CD8-positive, alpha-beta memory T cell (primary cell): ENCODE data around the gene CXCR4. TPM values are rescaled to one million over a fixed set of nuclear protein-coding genes. Genes with fewer than 3 reads are reported as not detected.
A peak's percentile ranks its signal among the peaks of the same experiment; 100 is the strongest.

Source experiments
- CTCF ChIA-PET: fragments of 350-600 bp; sonication (Branson Sonifier 250); formaldehyde crosslinking; loops from one replicate; lab custom pipeline; 2021; ENCODE audit warnings: antibody characterized with exemption; lab: Charles Lee
- POLR2A ChIA-PET: fragments of 350-600 bp; sonication (Branson Sonifier 250); formaldehyde crosslinking; loops from one replicate; lab custom pipeline; 2021; ENCODE audit warnings: antibody characterized with exemption; lab: Charles Lee
- DNase-seq, 5 donors: peaks; one replicate each; pipeline versions ENCODE4 v3.0.0 to v3.0.0-alpha.2; 2020 to 2022; ENCODE audit warnings: mixed read lengths in 1 of 5
- H3K27ac ChIP-seq: one replicate; pipeline ENCODE4 v1.7.0; 2013; ENCODE audit warnings: low read depth, mild to moderate bottlenecking, low read length, moderate library complexity
- H3K27me3 ChIP-seq: 2 replicates; pipeline ENCODE4 v1.7.0; 2013; ENCODE audit warnings: low read length, mild to moderate bottlenecking; ENCODE audit not compliant: insufficient read depth, poor library complexity, severe bottlenecking
- H3K36me3 ChIP-seq: 2 replicates; pipeline ENCODE4 v1.7.0; 2013; ENCODE audit warnings: mild to moderate bottlenecking, low read length, moderate library complexity; ENCODE audit not compliant: insufficient read depth
- H3K4me1 ChIP-seq: 2 replicates; pipeline ENCODE4 v1.7.0; 2013; ENCODE audit warnings: mild to moderate bottlenecking, low read length, moderate library complexity; ENCODE audit not compliant: insufficient read depth
- H3K4me3 ChIP-seq: 2 replicates; pipeline ENCODE4 v1.7.0; 2013; ENCODE audit warnings: mild to moderate bottlenecking, low read length
- H3K9me3 ChIP-seq: 2 replicates; pipeline ENCODE4 v1.7.0; 2013; ENCODE audit warnings: mild to moderate bottlenecking, low read length
- H3K27ac Mint-ChIP-seq, 8 donors: one replicate each; pipeline ENCODE4 v1.8.0; 2020 to 2021; ENCODE audit warnings: mixed read lengths in 8 of 8, mild to moderate bottlenecking in 6 of 8, inconsistent platforms in 3 of 8, moderate library complexity in 3 of 8
- H3K27me3 Mint-ChIP-seq, 2 donors: one replicate each; pipeline ENCODE4 v1.8.0; 2020 to 2021; ENCODE audit warnings: mixed read lengths in 2 of 2, mild to moderate bottlenecking in 1 of 2, moderate library complexity in 1 of 2
- H3K36me3 Mint-ChIP-seq, 3 donors: one replicate each; pipeline ENCODE4 v1.8.0; 2020 to 2021; ENCODE audit warnings: mixed read lengths in 3 of 3, inconsistent platforms in 1 of 3, mild to moderate bottlenecking in 1 of 3
- H3K4me1 Mint-ChIP-seq, 3 donors: one replicate each; pipeline ENCODE4 v1.8.0; 2020 to 2021; ENCODE audit warnings: mixed read lengths in 3 of 3, inconsistent platforms in 1 of 3, mild to moderate bottlenecking in 1 of 3
- H3K4me3 Mint-ChIP-seq, 7 donors: one replicate each; pipeline ENCODE4 v1.8.0; 2020 to 2021; ENCODE audit warnings: mixed read lengths in 7 of 7, mild to moderate bottlenecking in 6 of 7, moderate library complexity in 4 of 7, inconsistent platforms in 2 of 7
- H3K9me3 Mint-ChIP-seq, 5 donors: one replicate each; pipeline ENCODE4 v1.8.0; 2020 to 2022; ENCODE audit warnings: mixed read lengths in 5 of 5, mild to moderate bottlenecking in 3 of 5, moderate library complexity in 2 of 5, inconsistent platforms in 1 of 5
- polyA plus RNA-seq: library from polyadenylated mRNA; unstranded; fragments of 300-500 nt; fragmentation: Illumina TruSeq; gene quantifications from one replicate; pipeline ENCODE4 v1.2.3, GENCODE V29; 2021
- total RNA-seq, 2 experiments: library from RNA; stranded (reverse); gene quantifications; one replicate each; pipeline ENCODE4 v1.2.3, GENCODE V29; 2021

Gene CXCR4
- total and polyA plus RNA-seq, 3 experiments from 2014 or later = 102 to 569 (median 106) TPM

GRCh38 chr2:136146564-136146963 lies 28.6 kb upstream of the CXCR4 start:
- H3K4me1 ChIP-seq = peaks cover 15% of the 10 kb centered on the region
- H3K27ac ChIP-seq = no peak overlapping the region
- no peaks in the 10 kb centered on the region for H3K9me3 ChIP-seq
- Mint-ChIP-seq H3K27ac (no peak overlapping the region), H3K27me3 (peaks cover 0 to 8% of the 10 kb centered on the region in 2 donors), H3K4me1 (peaks cover 4 to 33% (median 17%) of the 10 kb centered on the region in 3 donors), H3K4me3 (no peak overlapping the region), H3K9me3 (no peaks in the 10 kb centered on the region), H3K36me3 (peaks cover 0 to 5% (median 0%) of the 10 kb centered on the region in 3 donors)
- ChIA-PET POLR2A (no interaction called here), CTCF (no interaction called here)
- no peak overlapping the region for H3K4me3 ChIP-seq
- no peaks in the 10 kb centered on the region for H3K27me3 ChIP-seq
- no peaks in the 10 kb centered on the region for H3K36me3 ChIP-seq
- DNase-seq = no peak

GRCh38 chr2:136143603-136144451 lies 25.9 kb upstream of the CXCR4 start:
- Histone ChIP-seq H3K4me1 (peaks cover 43% of the 10 kb centered on the region), H3K36me3 (no peaks in the 10 kb centered on the region), H3K27me3 (no peaks in the 10 kb centered on the region), H3K9me3 (no peaks in the 10 kb centered on the region), H3K4me3 (no peak overlapping the region), H3K27ac (no peak overlapping the region)
- H3K4me1 Mint-ChIP-seq = peaks cover 15 to 48% (median 32%) of the 10 kb centered on the region in 3 donors
- H3K27me3 Mint-ChIP-seq = peaks cover 0 to 3% of the 10 kb centered on the region in 2 donors
- no peaks in the 10 kb centered on the region for H3K9me3 Mint-ChIP-seq
- ChIA-PET POLR2A (interaction anchor here (1.0 kb wide), 1 partner anchor 31 kb away, joined by 4 read pairs; no protein-coding TSS in a partner anchor), CTCF (interaction anchor here (1.2 to 1.8 kb wide), 2 partner anchors 7 to 68 kb away, joined by 3 to 5 read pairs; no protein-coding TSS in a partner anchor)
- H3K36me3 Mint-ChIP-seq = peaks cover 0 to 5% (median 0%) of the 10 kb centered on the region in 3 donors
- H3K4me3 Mint-ChIP-seq = no peak overlapping the region
- H3K27ac Mint-ChIP-seq = peak overlapping the region in 1 of 8 donors; percentile 47
- DNase-seq = no peak

- peaks cover 37 to 70% (median 54%) of the 10 kb centered on the region in 3 donors for H3K4me1 Mint-ChIP-seq
- no peaks in the 10 kb centered on the region for H3K9me3 Mint-ChIP-seq
- ChIA-PET CTCF (interaction anchor here (0.6 to 1.0 kb wide), 3 partner anchors 36 to 239 kb away, joined by 3 read pairs; no protein-coding TSS in a partner anchor), POLR2A (interaction anchor here (0.5 kb wide), 1 partner anchor 34 kb away, joined by 4 read pairs; no protein-coding TSS in a partner anchor)
- no peak overlapping the region for H3K27ac ChIP-seq
- H3K4me3 ChIP-seq = no peak overlapping the region
- no peaks in the 10 kb centered on the region for H3K27me3 ChIP-seq
- DNase-seq = no peak
- no peaks in the 10 kb centered on the region for H3K9me3 ChIP-seq
- peaks cover 0 to 5% (median 0%) of the 10 kb centered on the region in 3 donors for H3K36me3 Mint-ChIP-seq
- H3K4me3 Mint-ChIP-seq = no peak overlapping the region
- H3K4me1 ChIP-seq = peaks cover 65% of the 10 kb centered on the region
- H3K27me3 Mint-ChIP-seq = no peaks in the 10 kb centered on the region
- H3K27ac Mint-ChIP-seq = peak overlapping the region in 6 of 8 donors; percentile 29 to 70 (median 53)
- no peaks in the 10 kb centered on the region for H3K36me3 ChIP-seq
Observed at GRCh38 chr2:136141510-136142149, 23.7 kb upstream of the CXCR4 start.

- ChIA-PET POLR2A (interaction anchor here (1.2 to 1.8 kb wide), 2 partner anchors 10 to 21 kb away, joined by 5 to 6 read pairs; no protein-coding TSS in a partner anchor), CTCF (no interaction called here)
- peak overlapping the region; percentile 98 to 100 (median 99) for H3K27ac Mint-ChIP-seq
- peak overlapping the region; percentile 12 for H3K4me3 ChIP-seq
- H3K4me1 ChIP-seq = peaks cover 82% of the 10 kb centered on the region
- H3K4me3 Mint-ChIP-seq = peak overlapping the region; percentile 32 to 76 (median 67)
- peak in 1 of 5 donors; percentile 57 for DNase-seq
- no peak overlapping the region for H3K27ac ChIP-seq
- H3K27me3 Mint-ChIP-seq = no peaks in the 10 kb centered on the region
- no peaks in the 10 kb centered on the region for H3K27me3 ChIP-seq
- no peaks in the 10 kb centered on the region for H3K9me3 Mint-ChIP-seq
- H3K9me3 ChIP-seq = no peaks in the 10 kb centered on the region
- H3K36me3 ChIP-seq = no peaks in the 10 kb centered on the region
- peaks cover 56 to 88% (median 74%) of the 10 kb centered on the region in 3 donors for H3K4me1 Mint-ChIP-seq
- H3K36me3 Mint-ChIP-seq = no peaks in the 10 kb centered on the region
Observed at GRCh38 chr2:136139631-136140030, 21.7 kb upstream of the CXCR4 start.

GRCh38 chr2:136137982-136138381 lies 20.0 kb upstream of the CXCR4 start:
- H3K27ac Mint-ChIP-seq = peak overlapping the region; percentile 98 to 100 (median 99)
- no peaks in the 10 kb centered on the region for H3K36me3 Mint-ChIP-seq
- no peaks in the 10 kb centered on the region for H3K27me3 ChIP-seq
- POLR2A ChIA-PET = interaction anchor here (2.2 to 3.3 kb wide), 4 partner anchors 15 to 100 kb away, joined by 9 to 48 read pairs (median 37); partner anchors contain the start of gene CXCR4
- peak overlapping the region; percentile 85 for H3K27ac ChIP-seq
- peak overlapping the region; percentile 17 for H3K4me3 ChIP-seq
- H3K9me3 Mint-ChIP-seq = no peaks in the 10 kb centered on the region
- peaks cover 71 to 95% (median 90%) of the 10 kb centered on the region in 3 donors for H3K4me1 Mint-ChIP-seq
- peak overlapping the region; percentile 50 to 84 (median 76) for H3K4me3 Mint-ChIP-seq
- CTCF ChIA-PET = interaction anchor here (1.4 kb wide), 1 partner anchor 224 kb away, joined by 5 read pairs; no protein-coding TSS in a partner anchor
- no peaks in the 10 kb centered on the region for H3K36me3 ChIP-seq
- peaks cover 97% of the 10 kb centered on the region for H3K4me1 ChIP-seq
- DNase-seq = no peak
- no peaks in the 10 kb centered on the region for H3K27me3 Mint-ChIP-seq
- no peaks in the 10 kb centered on the region for H3K9me3 ChIP-seq

- DNase-seq = peak in 2 of 5 donors; percentile 29 to 73
- Mint-ChIP-seq H3K27ac (peak overlapping the region; percentile 98 to 100 (median 99)), H3K4me1 (peaks cover 80 to 97% (median 95%) of the 10 kb centered on the region in 3 donors), H3K27me3 (peaks cover 0 to 4% of the 10 kb centered on the region in 2 donors), H3K36me3 (no peaks in the 10 kb centered on the region), H3K4me3 (peak overlapping the region; percentile 58 to 84 (median 76)), H3K9me3 (no peaks in the 10 kb centered on the region)
- ChIA-PET CTCF (interaction anchor here (1.0 to 3.1 kb wide), 11 partner anchors 8 to 247 kb away, joined by 3 to 17 read pairs (median 5); partner anchors contain the start of gene CXCR4), POLR2A (interaction anchor here (0.7 to 3.3 kb wide), 14 partner anchors 10 to 240 kb away, joined by 3 to 48 read pairs (median 8); partner anchors contain the start of gene CXCR4)
- Histone ChIP-seq H3K9me3 (no peaks in the 10 kb centered on the region), H3K27me3 (no peaks in the 10 kb centered on the region), H3K36me3 (no peaks in the 10 kb centered on the region), H3K27ac (peak overlapping the region; percentile 85), H3K4me3 (peak overlapping the region; percentile 17), H3K4me1 (peaks cover 97% of the 10 kb centered on the region)
Observed at GRCh38 chr2:136136931-136137330, 19.0 kb upstream of the CXCR4 start.
